A673 (cell line): Measurements from ENCODE around the gene LGMN. TPM values are rescaled to one million over a fixed set of nuclear protein-coding genes. Genes with fewer than 3 reads are reported as not detected.

Experiments used
- BruUV-seq: library from RNA; stranded (reverse); fragments of 400-500 nt; replicated peaks from 2 replicates; lab custom pipeline; 2021; lab: Mats Ljungman, UMichigan
- CTCF ChIA-PET: fragments of 300-600 bp; sonication (Branson Sonifier 250); formaldehyde crosslinking; loops from one replicate; lab custom pipeline; 2022; ENCODE audit warnings: antibody characterized with exemption; lab: Charles Lee
- POLR2A ChIA-PET: fragments of 300-600 bp; sonication (Branson Sonifier 250); formaldehyde crosslinking; loops from one replicate; lab custom pipeline; 2022; ENCODE audit warnings: antibody characterized with exemption; ENCODE audit not compliant: low non-redundant PET; lab: Charles Lee
- DNase-seq: peaks from one replicate; pipeline ENCODE4 v3.0.0-alpha.2; 2015; ENCODE audit warnings: low spot score
- H3K27ac ChIP-seq: fragments of 200-600 bp; sonication (generic); 2 replicates; pipeline ENCODE4 v1.5.1; 2016; ENCODE audit warnings: mixed run types, low read depth, mild to moderate bottlenecking, mixed read lengths, antibody characterized with exemption, low read length; ENCODE audit not compliant: poor library complexity, severe bottlenecking
- H3K27me3 ChIP-seq: fragments of 200-600 bp; sonication (generic); replicated peaks from 2 replicates; pipeline ENCODE4 v1.6.1; 2017; ENCODE audit warnings: mixed run types, low read depth, mild to moderate bottlenecking, mixed read lengths, antibody characterized with exemption, low read length; ENCODE audit not compliant: insufficient read depth, poor library complexity
- H3K36me3 ChIP-seq: fragments of 200-600 bp; sonication (generic); 2 replicates; pipeline ENCODE4 v1.6.1; 2016; ENCODE audit warnings: mixed run types, mild to moderate bottlenecking, mixed read lengths, antibody characterized with exemption, low read length; ENCODE audit not compliant: insufficient read depth, poor library complexity, severe bottlenecking
- H3K4me1 ChIP-seq: fragments of 200-600 bp; sonication (generic); 2 replicates; pipeline ENCODE4 v1.6.1; 2017; ENCODE audit warnings: mixed run types, mild to moderate bottlenecking, mixed read lengths, antibody characterized with exemption, low read length; ENCODE audit not compliant: insufficient read depth, poor library complexity, severe bottlenecking
- H3K4me3 ChIP-seq: fragments of 200-600 bp; sonication (generic); 2 replicates; pipeline ENCODE4 v1.5.1; 2016; ENCODE audit warnings: low read depth, mixed run types, mild to moderate bottlenecking, mixed read lengths, low read length; ENCODE audit not compliant: poor library complexity, severe bottlenecking
- H3K9me3 ChIP-seq: fragments of 200-600 bp; sonication (generic); 2 replicates; pipeline ENCODE4 v1.6.1; 2016; ENCODE audit warnings: mixed run types, low read depth, mild to moderate bottlenecking, mixed read lengths, antibody characterized with exemption, low read length; ENCODE audit not compliant: poor library complexity, severe bottlenecking
- EZH2 ChIP-seq: fragments of 200-600 bp; sonication (generic); IDR thresholded peaks from 2 replicates; pipeline ENCODE4 v1.6.1; 2017; ENCODE audit warnings: borderline replicate concordance, low read depth, mild to moderate bottlenecking, mixed read lengths, antibody characterized with exemption, low read length; ENCODE audit not compliant: poor library complexity, severe bottlenecking
- intact Hi-C: fragments of 100-400 bp; cut with micrococcal nuclease; formaldehyde crosslinking; loops from one replicate; pipeline ENCODE4 v1.10.0; 2022; ENCODE audit not compliant: unreplicated experiment
- total RNA-seq: library from RNA; stranded (reverse); gene quantifications from 2 replicates; pipeline ENCODE4 v1.2.3, GENCODE V29; 2021
- TF ChIP-seq, protein P1 (sequence below): fragments of 300-800, 200-600 bp; sonication (generic); conservative IDR thresholded peaks from 2 replicates; pipeline ENCODE4 v1.5.1; 2017; ENCODE audit warnings: low read depth, mild to moderate bottlenecking, antibody characterized with exemption, low read length, moderate library complexity, mixed read lengths

Gene LGMN
- total RNA-seq, 1 experiment from 2014 or later, result 34.6 TPM

DNA sequence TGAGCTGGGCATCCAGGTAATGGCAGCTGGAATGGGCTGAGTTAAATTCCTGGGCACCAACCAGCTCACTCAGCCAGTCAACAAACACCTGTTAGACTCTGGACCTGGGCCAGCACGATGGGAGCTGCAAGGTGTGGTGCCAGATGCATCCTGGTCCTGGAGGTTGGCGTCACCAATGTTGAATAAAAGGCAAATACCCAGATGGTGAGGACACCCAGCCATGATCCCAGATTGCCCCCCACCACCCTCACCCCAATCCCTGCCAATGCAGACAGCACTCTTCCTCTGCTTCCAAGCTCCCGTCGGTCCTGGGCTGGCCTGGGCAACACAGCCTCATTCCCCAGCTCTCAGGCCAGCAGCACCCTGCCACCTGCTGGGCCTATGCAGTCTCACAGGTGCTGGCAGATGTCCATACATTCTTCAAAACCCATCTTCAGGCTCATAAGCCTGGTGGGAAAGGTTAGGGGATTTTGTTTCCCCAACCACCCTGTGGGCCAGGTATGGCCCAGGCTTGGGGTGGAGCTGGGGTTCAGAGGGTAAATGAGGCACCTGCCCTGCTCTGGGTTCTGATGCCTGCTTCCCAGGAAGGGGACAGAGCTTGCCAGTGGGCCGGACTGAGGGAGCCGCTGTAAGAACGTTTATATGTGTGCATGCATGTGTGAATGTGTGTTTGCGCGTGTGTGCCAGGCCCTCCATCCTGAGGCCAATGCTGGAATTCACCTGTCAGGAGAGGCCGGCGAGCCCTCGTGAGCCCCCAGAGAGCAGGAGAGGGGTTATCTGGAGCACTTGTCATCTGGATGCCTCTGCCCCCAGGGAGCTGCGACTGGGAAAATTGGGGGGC, 58.0 kb downstream of the LGMN start:
- Histone ChIP-seq H3K9me3 (no peaks in the 10 kb centered on the region), H3K36me3 (no peaks in the 10 kb centered on the region), H3K4me1 (peaks cover 11% of the 10 kb centered on the region), H3K4me3 (no peak overlapping the region), H3K27ac (no peak overlapping the region), H3K27me3 (no peaks in the 10 kb centered on the region)
- no peak for TF ChIP-seq EZH2
- TF ChIP-seq, protein P1, sequence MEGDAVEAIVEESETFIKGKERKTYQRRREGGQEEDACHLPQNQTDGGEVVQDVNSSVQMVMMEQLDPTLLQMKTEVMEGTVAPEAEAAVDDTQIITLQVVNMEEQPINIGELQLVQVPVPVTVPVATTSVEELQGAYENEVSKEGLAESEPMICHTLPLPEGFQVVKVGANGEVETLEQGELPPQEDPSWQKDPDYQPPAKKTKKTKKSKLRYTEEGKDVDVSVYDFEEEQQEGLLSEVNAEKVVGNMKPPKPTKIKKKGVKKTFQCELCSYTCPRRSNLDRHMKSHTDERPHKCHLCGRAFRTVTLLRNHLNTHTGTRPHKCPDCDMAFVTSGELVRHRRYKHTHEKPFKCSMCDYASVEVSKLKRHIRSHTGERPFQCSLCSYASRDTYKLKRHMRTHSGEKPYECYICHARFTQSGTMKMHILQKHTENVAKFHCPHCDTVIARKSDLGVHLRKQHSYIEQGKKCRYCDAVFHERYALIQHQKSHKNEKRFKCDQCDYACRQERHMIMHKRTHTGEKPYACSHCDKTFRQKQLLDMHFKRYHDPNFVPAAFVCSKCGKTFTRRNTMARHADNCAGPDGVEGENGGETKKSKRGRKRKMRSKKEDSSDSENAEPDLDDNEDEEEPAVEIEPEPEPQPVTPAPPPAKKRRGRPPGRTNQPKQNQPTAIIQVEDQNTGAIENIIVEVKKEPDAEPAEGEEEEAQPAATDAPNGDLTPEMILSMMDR, result peak; percentile 50
- ChIA-PET POLR2A (no interaction called here), CTCF (no interaction called here)
- peak; percentile 49 for DNase-seq
- intact Hi-C loops, result no loop called here
- no TSS peak for BruUV-seq

DNA sequence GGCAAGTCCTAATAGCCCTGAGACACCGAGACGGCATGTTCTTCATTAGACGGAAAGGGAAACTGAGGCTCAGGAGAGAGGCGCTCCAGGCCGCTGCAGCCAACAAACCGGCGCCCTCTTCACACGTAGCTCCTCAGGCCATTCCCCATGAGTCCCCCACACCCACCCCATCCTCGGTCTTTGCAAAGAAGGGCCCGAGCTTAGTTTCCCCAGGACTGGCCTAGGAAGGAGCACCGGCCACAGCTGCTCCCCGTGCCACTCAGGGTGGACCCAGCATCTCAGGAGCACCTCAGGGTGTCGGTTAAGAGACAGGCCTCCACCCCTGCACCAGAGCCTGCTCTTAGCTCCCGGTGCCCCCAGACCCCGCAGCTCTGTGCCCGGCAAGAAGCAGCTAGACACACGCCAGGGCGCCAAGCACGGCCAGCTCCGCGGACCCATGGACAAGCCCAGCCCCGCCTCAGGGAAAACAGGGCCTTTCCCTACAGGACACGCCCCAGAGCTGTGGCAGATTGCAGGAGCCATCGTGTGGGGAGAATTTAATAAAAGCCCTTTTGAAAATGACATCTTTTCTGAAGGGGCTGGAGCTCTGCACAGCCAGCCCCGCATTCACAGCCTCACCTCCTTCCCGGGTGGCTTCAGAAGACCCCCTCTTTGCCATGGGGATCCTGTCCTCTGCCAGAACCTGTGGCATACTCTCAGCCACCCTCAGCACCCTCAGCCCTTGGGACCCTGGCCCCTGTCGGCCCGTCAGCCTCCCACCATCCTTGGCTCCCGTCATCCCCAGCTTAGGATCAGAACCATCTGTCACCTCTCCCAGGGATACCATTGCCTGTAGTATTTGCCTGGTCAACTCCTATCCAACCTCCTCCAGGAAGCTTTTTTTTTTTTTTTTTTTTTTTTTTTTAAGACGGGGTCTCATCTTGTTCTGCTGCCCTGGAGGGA, 59.7 kb downstream of the LGMN start:
- TF ChIP-seq, protein P1, result no peak
- TF ChIP-seq EZH2, result no peak
- POLR2A ChIA-PET, result no interaction called here
- CTCF ChIA-PET, result interaction anchor here (0.6 to 0.7 kb wide), 3 partner anchors 52 to 625 kb away, joined by 3 to 6 read pairs (median 3); no protein-coding TSS in a partner anchor
- Histone ChIP-seq H3K4me1 (peaks cover 11% of the 10 kb centered on the region), H3K9me3 (no peaks in the 10 kb centered on the region), H3K27ac (no peak overlapping the region), H3K4me3 (no peak overlapping the region), H3K27me3 (no peaks in the 10 kb centered on the region), H3K36me3 (no peaks in the 10 kb centered on the region)
- no peak for DNase-seq
- no TSS peak for BruUV-seq
- intact Hi-C loops, result loop anchor here (10.0 kb wide), 1 partner anchor 324 kb away; no protein-coding TSS in a partner anchor

DNA sequence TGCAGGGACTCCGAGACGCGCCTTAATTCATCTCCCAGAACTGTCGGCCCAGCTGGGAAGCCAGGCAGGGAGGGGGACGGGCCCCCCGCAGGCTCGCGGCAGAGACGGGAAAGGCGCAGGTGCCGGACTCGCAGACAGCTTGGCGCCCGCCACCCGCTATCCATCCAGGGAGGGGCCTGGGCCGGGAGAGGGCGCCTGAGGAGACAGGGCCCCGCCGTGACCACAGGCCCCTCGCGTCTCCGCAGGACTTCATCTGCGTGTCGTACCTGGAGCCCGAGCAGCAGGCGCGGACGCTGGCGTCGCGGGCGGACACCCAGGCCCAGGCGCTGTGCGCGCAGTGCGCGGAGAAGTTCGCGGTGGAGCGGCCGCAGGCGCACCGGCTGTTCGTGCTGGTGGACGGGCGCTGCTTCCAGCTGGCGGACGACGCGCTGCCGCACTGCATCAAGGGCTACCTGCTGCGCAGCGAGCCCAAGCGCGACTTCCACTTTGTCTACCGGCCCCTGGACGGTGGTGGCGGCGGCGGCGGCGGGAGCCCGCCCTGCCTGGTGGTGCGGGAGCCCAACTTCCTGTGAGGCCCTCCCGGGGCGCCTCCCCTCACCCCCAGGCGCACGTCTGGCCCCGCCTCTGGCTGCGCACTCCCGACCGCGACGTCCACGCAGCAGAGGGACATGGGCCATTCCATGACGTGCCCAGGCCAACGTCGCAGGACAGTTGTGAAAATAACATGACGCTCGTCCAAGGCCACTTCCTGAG, 60.6 kb downstream of the LGMN start:
- TF ChIP-seq, protein P1, result no peak
- no peak for TF ChIP-seq EZH2
- H3K27me3 ChIP-seq, result no peaks in the 10 kb centered on the region
- H3K27ac ChIP-seq, result no peak overlapping the region
- CTCF ChIA-PET, result no interaction called here
- no TSS peak for BruUV-seq
- POLR2A ChIA-PET, result no interaction called here
- H3K9me3 ChIP-seq, result no peaks in the 10 kb centered on the region
- H3K4me1 ChIP-seq, result peaks cover 11% of the 10 kb centered on the region
- no peak for DNase-seq
- intact Hi-C loops, result loop anchor here (2.0 to 10.0 kb wide), 2 partner anchors 97 to 323 kb away; no protein-coding TSS in a partner anchor
- H3K4me3 ChIP-seq, result peak overlapping the region; percentile 37
- no peaks in the 10 kb centered on the region for H3K36me3 ChIP-seq
